ENCODE measurements around the gene ZNF346.
"Not testable (repeated sequence)": the region's sequence is repeated elsewhere in the genome, so short reads cannot be mapped to it uniquely, and the experiment has no call there.

The ZNF346 gene, protein sequence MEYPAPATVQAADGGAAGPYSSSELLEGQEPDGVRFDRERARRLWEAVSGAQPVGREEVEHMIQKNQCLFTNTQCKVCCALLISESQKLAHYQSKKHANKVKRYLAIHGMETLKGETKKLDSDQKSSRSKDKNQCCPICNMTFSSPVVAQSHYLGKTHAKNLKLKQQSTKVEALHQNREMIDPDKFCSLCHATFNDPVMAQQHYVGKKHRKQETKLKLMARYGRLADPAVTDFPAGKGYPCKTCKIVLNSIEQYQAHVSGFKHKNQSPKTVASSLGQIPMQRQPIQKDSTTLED

DNA sequence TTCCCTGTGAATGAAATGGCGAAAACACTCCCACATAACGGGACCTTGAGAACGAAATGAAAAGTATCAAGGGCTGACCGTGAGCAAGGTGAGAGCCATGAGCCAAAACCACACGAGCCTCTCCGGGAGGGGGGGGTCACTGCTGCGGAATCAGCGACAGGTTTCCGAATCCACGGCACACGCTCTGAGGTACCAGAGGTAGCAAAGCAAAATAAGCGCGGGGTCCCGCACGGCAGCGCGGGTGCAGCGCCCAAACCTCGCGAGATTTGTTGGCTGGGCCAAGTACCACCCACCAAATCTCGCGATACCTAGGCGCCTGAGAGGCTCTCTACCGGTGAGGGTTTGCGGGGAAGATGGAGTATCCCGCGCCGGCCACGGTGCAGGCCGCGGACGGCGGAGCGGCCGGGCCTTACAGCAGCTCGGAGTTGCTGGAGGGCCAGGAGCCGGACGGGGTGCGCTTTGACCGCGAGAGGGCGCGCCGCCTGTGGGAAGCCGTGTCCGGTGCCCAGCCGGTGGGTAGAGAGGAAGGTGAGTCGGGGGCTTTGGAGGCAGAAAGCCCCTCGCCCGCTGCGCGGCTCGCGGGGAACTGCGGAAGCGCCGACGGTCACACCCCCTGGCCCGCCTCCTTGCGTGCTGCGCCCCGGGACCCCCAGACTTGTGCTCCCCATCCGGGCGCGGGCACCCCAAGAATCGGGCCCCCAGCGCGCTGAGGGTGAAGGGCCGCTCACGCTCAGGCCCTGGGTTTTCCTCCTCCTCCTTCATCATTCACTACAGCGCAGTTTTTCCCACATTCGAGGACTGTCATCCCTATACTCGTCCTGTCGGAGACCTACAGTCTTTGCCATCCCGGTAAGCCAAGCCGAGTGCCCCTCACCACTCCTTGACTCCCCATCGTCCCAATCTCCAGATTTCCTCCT lies at the start of gene ZNF346:
ZNF346 (plus strand) TSS at position 311 of the 917 bp plus-strand sequence; CDS start at position 354, 43 bp downstream.
- DNase-seq: peak; percentile 91

DNA sequence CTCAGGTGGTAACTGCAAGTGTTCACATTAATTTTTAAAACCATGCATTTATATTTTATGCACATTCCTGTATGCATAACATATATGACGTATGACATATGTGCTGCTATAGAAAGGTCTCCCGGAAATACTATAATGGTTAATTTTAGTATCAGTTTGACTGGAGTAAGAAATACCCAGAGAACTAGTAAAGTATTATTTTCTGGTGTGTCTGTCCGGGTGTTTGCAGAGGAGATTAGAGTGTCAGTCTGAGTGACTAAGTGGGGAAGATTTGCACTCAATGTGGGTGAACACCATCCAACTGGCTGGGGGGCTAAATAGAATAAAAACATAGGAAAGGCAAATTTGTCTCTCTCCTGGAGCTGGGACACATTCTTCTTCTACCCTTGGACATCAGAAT lies 42.8 kb upstream of the ZNF346 start:
- no peak for DNase-seq

DNA sequence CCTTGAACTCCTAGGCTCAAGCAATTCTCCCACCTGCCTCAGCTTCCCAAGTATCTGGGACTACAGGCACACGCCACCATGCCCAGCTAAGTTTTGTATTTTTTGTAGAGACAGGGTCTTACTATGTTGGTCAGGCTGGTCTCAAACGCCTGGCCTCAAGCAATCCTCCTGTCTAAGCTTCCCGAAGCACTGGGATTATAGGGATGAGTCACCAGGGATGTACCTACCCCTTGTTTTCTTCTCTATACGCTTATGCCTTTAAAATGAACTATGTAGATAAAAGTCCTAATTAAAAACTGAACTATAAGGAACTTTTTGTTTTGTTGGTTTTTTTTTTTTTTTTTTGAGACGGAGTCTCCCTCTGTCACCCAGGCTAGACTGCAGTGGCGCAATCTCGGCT lies 41.7 kb upstream of the ZNF346 start:
- DNase-seq: no peak

DNA sequence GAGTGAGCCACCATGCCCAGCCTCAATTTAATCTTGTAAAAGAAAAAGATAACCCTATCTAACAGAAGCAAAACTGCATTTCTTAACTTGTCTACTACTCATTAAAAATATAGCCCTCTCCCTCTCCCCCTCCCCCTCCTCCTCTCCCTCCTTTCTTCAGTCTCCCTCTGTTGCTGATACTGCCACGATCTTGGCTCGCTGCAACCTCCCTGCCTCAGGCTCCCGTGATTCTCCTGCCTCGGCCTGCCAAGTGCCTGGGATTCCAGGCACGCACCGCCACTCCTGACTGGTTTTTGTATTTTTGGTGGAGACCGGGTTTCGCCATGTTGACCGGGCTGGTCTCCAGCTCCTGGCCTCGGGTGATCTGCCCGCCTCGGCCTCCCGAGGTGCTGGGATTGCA lies 39.4 kb upstream of the ZNF346 start:
- not testable (repeated sequence) for DNase-seq

DNA sequence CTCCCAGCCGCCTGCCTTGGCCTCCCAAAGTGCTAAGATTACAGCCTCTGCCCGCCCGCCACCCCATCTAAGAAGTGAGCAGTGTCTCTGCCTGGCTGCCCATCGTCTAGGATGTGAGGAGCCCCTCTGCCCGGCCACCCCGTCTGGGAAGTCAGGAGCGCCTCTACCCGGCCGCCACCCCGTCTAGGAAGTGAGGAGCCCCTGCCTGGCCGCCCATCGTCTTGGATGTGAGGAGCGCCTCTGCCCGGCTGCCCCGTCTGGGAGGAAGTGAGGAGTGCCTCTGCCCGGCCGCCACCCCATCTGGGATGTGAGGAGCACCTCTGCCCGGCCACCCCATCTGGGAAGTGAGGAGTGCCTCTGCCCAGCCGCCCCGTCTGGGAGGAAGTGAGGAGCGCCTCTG lies 38.9 kb upstream of the ZNF346 start:
- DNase-seq: not testable (repeated sequence)

DNA sequence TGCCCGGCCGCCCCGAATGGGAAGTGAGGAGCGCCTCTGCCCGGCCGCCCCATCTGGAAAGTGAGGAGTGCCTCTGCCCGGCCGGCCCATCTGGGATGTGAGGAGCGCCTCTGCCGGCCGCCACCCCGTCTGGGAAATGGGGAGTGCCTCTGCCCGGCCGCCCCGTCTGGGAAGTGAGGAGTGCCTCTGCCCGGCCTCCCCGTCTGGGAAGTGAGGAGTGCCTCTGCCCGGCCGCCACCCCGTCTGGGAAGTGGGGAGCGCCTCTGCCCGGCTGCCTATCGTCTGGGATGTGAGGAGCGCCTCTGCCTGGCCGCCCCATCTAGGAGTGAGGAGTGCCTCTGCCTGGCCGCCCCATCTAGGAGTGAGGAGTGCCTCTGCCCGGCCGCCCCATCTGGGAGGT lies 38.3 kb upstream of the ZNF346 start:
- DNase-seq: not testable (repeated sequence)

DNA sequence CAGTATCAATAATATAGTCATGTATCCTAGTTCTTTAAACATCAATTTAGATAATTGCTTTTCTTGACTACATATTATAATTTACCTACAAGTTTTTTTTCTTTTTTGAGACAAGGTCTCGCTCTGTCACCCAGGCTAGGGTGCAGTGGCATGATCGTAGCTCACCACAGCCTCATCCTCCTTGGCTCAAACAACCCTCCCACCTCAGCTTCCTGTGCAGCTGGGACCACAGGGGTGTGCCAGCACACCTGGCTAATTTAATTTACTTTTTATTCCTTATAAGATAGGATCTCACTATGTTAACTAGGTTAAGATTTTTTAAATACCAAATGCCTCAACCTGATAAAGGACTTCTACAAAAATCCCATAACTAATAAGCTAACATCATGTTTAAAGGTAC lies 37.0 kb upstream of the ZNF346 start:
- no peak for DNase-seq

DNA sequence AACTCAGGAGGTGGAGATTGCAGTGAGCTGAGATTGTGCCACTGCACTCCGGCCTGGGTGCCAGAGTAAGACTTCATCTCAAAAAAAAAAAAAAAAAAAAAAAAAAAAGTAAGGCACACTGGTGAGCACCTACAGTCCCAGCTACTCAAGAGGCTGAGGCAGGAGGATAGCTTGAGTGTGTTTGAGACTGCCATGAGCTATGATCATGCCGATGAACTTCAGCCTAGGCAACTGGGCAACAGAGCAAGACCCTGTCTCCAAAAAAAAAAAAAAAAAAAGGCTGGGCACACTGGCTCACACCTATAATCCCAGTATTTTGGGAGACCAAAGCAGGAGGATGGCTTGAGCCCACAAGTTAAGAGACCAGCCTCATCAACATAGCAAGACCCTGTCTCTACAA lies 36.2 kb upstream of the ZNF346 start:
- DNase-seq: no peak

DNA sequence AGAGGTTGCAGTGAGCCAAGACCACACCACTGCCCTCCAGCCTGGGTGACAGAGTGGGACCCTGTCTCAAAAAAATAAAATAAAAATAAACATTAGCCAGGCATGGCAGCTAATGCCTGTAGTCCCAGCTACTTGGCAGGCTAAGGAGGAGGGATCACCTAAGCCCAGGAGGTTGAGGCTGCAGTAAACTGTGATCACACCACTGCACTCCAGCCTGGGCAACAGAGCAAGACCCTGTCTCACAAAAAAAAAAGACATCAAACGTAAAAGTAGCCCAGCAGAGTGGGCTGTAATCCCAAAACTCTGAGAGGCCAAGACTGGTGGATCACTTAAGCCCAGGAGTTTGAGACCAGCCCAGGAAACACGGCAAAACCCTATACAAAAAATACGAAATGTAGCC lies 34.9 kb upstream of the ZNF346 start:
- DNase-seq: no peak

DNA sequence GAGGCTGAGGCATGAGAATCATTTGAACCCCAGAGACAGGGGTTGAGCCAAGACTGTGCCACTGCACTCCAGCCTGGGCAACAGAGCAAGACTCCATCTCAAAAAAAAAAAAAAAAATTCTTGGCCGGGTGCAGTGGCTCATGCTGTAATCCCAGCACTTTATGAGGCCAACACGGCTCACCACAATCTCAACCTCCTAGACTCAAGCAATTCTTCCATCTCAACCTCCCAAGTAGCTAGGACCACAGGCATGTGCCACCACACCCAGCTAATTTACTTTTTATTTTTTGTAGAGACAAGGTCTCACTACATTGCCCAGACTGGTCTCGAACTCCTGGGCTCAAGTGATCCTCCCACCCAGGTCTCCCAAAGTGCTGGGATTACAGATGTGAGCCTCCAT lies 29.4 kb upstream of the ZNF346 start:
- not testable (repeated sequence) for DNase-seq

DNA sequence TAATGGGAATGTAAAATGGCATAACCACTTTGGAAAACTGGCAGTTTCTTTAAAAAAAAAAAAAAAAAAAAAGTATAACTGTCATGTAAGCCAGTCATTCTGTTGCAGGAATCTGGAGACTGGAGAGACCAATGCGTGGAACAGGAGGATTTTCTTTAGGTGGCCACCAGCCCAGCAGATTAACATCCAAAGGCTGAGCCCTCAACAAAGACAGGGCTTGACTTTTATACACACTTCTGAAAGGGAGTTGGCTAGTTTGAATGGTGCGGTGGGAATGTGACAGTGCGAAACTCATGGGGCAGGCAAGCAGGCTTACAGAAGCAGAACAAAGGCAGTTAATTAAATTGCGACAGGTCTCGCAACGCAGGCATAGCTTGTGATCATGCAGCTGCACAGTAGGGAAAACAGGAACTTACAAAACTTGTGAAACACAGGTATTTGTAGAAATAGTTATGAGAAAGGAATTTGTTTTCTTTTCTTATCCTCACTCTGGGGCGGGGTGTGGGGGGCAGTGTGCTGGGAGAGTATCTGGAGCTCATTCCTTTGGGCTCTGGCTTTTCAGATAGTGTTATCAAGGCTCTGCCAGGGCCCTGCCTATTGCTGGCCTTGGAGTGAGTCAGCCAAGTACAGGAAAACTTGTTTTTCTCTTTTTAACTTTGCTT lies 27.9 kb upstream of the ZNF346 start:
- DNase-seq: no peak

DNA sequence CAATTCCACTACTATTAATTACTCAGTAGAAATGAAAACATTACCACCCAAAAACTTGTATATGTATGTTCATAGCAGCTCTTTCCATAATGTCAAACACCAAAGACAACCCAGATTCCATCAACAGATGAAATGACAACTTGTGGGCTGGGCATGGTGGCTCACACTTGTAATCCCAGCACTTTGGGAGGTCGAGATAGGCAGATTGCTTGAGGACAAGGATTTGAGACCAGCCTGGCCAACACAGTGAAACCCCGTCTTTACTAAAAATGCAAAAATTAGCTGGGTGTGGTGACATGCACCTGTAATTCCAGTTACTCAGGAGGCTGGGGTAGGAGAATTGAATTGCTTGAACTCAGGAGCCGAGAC lies 27.4 kb upstream of the ZNF346 start:
- no peak for DNase-seq

DNA sequence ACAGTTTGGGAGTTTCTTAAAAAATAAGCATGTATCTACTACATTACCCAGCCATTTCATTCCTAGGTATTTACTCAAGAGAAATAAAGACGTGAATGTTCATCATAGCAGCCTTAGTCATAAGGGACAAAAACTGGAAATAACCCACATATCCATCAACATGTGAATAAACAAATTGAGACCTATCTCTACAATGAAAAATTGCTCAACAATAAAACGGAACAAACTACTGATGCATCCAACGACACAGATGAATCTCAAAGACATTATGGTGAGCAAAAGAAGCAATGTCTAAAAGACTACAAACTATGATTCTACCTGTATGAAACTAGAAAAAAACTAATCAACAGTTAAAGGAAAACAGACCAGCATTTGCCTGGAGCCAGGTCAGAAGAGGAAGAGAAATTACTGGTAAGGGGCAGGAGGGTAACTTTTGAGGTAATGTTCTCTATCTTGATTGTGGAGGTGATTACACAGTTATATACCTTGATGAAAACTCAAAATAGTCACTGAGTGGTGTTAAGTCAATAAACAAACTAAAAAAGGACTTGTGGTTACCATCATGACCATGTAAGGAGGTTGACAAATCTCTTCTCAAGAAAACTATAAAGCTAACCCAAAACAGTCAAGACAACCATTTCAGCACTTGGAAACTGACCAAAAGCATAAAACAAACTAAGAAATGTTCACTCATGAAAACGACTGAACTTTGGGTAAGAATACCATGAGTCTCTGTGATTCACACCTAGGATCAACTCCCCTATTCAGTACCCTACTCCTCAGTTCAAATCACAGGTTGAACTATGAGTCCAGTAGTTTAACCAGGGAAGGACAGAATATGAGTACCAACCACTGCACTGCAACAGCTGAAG lies 26.4 kb upstream of the ZNF346 start:
- DNase-seq: no peak

DNA sequence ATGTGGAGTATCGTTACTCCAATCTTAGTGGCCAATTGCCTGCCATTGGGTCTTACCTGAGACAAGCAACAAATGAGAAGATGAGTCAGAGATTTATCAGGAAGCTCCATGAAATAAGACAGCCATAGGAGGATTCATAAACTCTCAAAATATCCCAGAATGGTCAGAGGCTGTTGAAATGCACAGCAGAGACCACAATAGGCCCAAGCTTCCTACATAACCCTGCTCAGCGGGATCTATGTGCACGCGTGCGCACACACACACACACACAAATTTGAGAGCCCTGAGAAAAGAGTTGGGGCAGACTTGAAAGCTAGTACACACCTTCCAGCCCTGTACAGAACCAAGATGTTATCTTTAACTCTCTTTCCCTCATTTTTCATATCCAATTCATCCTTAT lies 25.7 kb upstream of the ZNF346 start:
- no peak for DNase-seq

DNA sequence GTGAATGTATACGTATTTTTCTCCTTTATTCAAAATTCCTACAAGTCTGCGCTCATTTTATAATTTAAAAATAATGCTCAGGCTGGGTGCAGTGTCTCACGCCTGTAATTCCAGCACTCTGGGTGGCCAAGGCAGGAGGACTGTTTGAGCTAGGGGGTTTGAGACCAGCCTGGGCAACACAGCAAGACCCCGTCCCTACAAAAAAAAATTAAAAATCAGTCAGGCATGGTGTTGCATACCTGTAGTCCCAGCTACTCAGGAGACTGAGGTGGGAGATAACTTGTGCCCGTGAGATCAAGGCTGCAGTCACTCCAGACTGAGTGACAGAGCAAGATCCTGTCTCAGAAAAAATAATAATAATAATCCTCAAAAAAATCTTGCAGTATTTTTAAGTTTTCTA lies 23.7 kb upstream of the ZNF346 start:
- no peak for DNase-seq

DNA sequence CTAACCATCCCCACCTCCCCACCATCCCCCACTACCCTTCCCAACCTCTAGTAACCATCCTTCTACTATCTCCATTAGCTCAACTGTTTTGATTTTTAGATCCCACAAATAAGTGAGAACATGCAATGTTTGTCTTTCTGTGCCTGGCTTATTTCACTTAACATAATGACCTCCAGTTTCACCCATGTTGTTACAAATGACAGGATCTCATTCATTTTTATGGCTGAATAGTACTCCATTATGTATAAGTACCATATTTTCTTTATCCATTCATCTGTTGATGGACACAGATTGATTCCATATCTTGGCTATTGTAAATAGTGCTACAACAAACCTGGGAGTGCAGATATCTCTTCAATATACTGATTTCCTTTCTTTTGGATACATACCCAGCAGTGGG lies 23.0 kb upstream of the ZNF346 start:
- not testable (repeated sequence) for DNase-seq

DNA sequence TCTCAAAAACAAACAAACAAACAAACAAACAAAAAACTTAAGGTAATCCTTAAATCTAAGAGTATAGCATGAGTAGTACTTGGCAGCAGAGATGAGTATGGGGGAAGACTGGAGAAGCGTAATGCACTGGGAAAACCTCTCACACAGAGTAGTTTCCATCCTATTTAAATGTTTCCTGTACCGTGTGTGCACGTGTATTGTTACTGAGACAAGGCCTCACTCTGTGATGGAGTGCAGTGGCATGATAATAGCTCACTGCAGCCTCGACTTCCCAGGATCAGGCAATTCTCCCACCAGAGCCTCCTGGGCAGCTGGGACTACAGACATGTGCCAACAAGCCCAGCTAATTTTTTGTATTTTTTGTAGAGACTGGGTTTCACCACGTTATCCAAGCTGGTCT lies 18.8 kb upstream of the ZNF346 start:
- no peak for DNase-seq

DNA sequence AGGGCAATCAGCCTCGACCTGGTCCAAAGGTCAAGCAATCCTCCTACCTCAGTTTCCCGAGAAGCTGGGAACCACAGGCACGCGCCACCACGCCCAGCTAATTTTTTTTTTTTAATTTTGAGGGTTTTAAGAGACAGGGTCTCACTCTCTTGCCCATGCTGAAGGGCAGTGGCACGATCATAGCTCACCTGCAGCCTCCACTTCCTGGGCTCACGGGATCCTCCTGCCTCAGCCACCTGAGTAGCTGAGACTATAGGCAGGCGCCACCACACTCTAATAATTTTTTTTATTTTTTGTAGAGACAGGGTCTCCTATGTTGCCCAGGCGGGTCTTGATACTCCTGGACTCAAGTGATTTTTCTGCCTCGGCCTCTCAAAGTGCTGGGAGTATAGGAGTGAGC lies 17.5 kb upstream of the ZNF346 start:
- DNase-seq: no peak

DNA sequence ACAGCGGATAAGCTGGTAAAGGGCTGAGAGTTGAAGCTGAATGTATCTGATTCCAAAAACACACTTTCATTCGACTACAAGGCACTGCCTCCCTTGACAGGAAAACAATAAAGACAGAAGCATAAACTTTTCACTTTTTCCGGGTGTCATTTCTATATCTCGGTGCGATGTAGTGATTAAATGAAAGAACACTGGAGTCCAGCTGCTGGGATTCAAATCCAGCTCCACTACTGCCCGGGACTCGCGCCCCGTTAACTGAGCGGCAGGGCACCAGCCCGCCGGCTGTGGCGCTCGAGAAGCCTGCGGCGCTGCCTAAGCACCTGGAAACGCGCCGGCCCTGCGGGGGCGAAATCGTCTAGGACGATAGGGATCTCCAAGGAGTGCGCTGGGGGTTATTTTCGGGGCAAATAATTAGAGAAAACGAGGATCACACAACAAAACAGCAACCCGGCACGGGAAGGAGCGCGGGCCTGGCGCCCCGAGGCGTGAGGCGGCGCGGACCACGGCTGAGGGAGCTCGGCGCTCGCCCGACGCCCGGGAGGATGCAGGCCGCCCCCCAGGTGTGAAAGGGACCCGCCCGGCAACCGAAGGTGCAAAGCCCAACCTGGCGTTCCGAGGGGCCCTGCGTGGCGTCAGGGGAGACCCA lies 16.8 kb upstream of the ZNF346 start:
- peak; percentile 27 for DNase-seq

DNA sequence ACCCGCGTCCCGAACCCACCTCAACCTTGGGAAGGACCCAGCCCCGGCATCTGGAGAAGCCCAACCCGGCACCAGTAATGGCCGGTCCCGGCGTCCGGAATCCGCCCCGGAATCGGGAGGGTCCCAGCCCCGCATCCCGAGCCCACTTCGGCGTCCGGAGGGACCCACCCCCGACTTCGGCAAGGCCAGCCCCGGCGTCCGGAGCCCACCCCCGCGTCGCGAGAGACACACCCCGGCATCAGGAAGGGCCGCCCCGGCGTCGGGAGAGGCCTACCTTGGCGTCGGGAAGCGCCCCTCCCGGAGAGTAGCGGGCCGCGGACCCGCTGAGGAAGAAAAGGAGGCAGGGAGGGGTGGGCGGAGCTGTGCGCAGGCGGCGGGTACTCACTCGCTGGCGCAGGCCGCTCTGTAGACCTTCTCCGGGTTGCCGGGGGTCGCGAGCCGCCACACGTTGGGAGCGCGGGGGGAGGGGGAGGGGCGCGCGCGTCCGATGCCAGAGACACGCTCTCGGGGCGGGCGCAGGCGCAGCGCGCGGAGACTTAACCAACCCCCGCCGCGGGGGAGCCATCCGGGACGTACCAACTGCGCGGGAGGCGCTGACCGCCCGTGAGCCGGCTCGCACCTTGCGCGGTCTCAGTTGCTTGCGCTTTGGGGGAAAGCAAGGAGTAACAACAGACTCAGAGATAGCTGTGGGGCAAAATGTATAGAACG lies 16.1 kb upstream of the ZNF346 start, which contains the start of gene UIMC1:
UIMC1 (minus strand) TSS at position 515 of the 708 bp plus-strand sequence. CDS start 24,164 bp downstream, outside the sequence.
- DNase-seq: peak; percentile 92

DNA sequence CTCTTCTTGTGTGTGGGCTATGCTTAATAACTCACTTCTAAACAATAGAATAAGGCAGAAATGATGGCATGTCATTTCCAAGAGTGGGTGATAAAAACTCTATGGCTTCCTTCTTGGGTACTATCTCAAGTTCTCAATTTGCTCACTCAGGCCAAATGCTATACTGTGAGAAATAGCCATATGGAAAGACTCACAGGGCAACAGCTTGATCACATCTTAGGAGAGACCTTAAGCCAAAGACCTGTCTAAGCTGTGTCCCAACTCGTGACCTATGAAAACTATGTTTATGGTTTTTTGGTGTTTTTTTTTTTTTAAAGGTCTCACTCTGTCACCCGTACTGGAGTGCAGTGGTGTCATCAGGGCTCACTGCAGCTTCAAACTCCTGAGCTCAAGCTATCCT lies 13.8 kb upstream of the ZNF346 start:
- no peak for DNase-seq
